HCT116 (cell line): Measurements from ENCODE around the gene COL16A1. TPM values are rescaled to one million over a fixed set of nuclear protein-coding genes. Genes with fewer than 3 reads are reported as not detected.

Experiments
- ATAC-seq: fragments of 200-7000 bp; cut with Tn5 transposase; 2 replicates; pipeline ENCODE4 v1.9.1; 2020; ENCODE audit warnings: mild to moderate bottlenecking, moderate library complexity
- BruUV-seq: library from RNA; stranded (reverse); fragments of 400-500 nt; replicated peaks from 2 replicates; lab custom pipeline; 2021; lab: Mats Ljungman, UMichigan
- CTCF ChIA-PET: fragments of 300-600 bp; sonication (Branson Sonifier 250); formaldehyde crosslinking; loops from one replicate; lab custom pipeline; 2021; ENCODE audit warnings: antibody characterized with exemption; lab: Charles Lee
- POLR2A ChIA-PET: fragments of 300-600, 350-600 bp; sonication (Branson Sonifier 250); formaldehyde crosslinking; loops from one replicate; lab custom pipeline; 2021; ENCODE audit warnings: antibody characterized with exemption; lab: Charles Lee
- RAD21 ChIA-PET, 2 experiments: fragments of 300-600 bp; sonication (Branson Sonifier 250); formaldehyde crosslinking; loops; one replicate each; lab custom pipeline; 2023; ENCODE audit warnings: low total read pairs in 2 of 2; ENCODE audit not compliant: uncharacterized antibody in 2 of 2, unreplicated experiment in 2 of 2, low non-redundant PET in 1 of 2; lab: Charles Lee
- DNase-seq: peaks from one replicate; pipeline ENCODE4 v3.0.0-alpha.2; 2010; ENCODE audit warnings: low read depth, low spot score
- H2AFZ ChIP-seq: fragments of 200-600 bp; shearing (Covaris generic), sonication (generic); 2 replicates; pipeline ENCODE4 v1.6.1; 2017; ENCODE audit warnings: low read depth, mixed run types, mixed read lengths, antibody characterized with exemption, low read length; ENCODE audit not compliant: poor library complexity, severe bottlenecking
- H3K27ac ChIP-seq: 2 replicates; pipeline ENCODE4 v1.5.1; 2012; ENCODE audit warnings: low read depth, low read length
- H3K27me3 ChIP-seq: fragments of 200-600 bp; sonication (generic); 2 replicates; pipeline ENCODE4 v1.6.1; 2016; ENCODE audit warnings: mixed run types, low read length, mixed read lengths; ENCODE audit not compliant: insufficient read depth
- H3K36me3 ChIP-seq, 2 experiments: fragments of 200-500 bp in 1 of 2; fragments of 200-600 bp in 1 of 2; sonication (Bioruptor generic) in 1 of 2; sonication (generic) in 1 of 2; 2 replicates each; pipeline versions ENCODE4 v1.5.1 to v1.6.1; 2014 to 2016; ENCODE audit warnings: low read length in 2 of 2, inconsistent platforms in 1 of 2, mixed read lengths in 1 of 2, mixed run types in 1 of 2; ENCODE audit not compliant: insufficient read depth in 2 of 2, control insufficient read depth in 1 of 2
- H3K4me1 ChIP-seq, 2 experiments: fragments of 200-600 bp in 1 of 2; sonication (generic) in 1 of 2; 2 replicates each; pipeline versions ENCODE4 v1.5.1 to v1.6.1; 2012 to 2017; ENCODE audit warnings: low read length in 2 of 2, inconsistent platforms in 1 of 2, mild to moderate bottlenecking in 1 of 2, mixed read lengths in 1 of 2, mixed run types in 1 of 2, moderate library complexity in 1 of 2; ENCODE audit not compliant: insufficient read depth in 2 of 2, control insufficient read depth in 1 of 2
- H3K4me2 ChIP-seq: fragments of 200-600 bp; sonication (generic); 2 replicates; pipeline ENCODE4 v1.6.1; 2017; ENCODE audit warnings: mixed run types, low read length, mixed read lengths
- H3K4me3 ChIP-seq, 2 experiments: fragments of 200-600 bp in 1 of 2; sonication (generic) in 1 of 2; replicated peaks in 1 of 2; 2 replicates each; pipeline ENCODE4 v1.5.1; 2011 to 2016; ENCODE audit warnings: low read length in 2 of 2, control low read depth in 1 of 2, low read depth in 1 of 2, mild to moderate bottlenecking in 1 of 2, mixed read lengths in 1 of 2, mixed run types in 1 of 2
- H3K79me2 ChIP-seq: fragments of 200-600 bp; sonication (generic); 2 replicates; pipeline ENCODE4 v1.6.1; 2017; ENCODE audit warnings: mild to moderate bottlenecking, mixed run types, low read length, moderate library complexity, mixed read lengths; ENCODE audit not compliant: insufficient read depth
- H3K9ac ChIP-seq: fragments of 200-600 bp; sonication (generic); 2 replicates; pipeline ENCODE4 v1.6.1; 2016; ENCODE audit warnings: low read length, mixed read lengths
- H3K9me2 ChIP-seq: fragments of 200-600 bp; sonication (generic), shearing (Covaris generic); 2 replicates; pipeline ENCODE4 v1.6.1; 2017; ENCODE audit warnings: mixed run types, mild to moderate bottlenecking, moderate library complexity; ENCODE audit not compliant: insufficient read depth
- H3K9me3 ChIP-seq, 2 experiments: fragments of 200-500 bp in 1 of 2; fragments of 200-600 bp in 1 of 2; sonication (Bioruptor generic) in 1 of 2; sonication (generic) in 1 of 2; 2 replicates each; pipeline ENCODE4 v1.6.1; 2014 to 2017; ENCODE audit warnings: low read length in 2 of 2, mixed read lengths in 2 of 2, inconsistent platforms in 1 of 2, low read depth in 1 of 2, mild to moderate bottlenecking in 1 of 2, mixed run types in 1 of 2, moderate library complexity in 1 of 2; ENCODE audit not compliant: control insufficient read depth in 1 of 2, insufficient read depth in 1 of 2
- H4K20me1 ChIP-seq: fragments of 200-600 bp; sonication (generic), shearing (Covaris generic); 2 replicates; pipeline ENCODE4 v1.6.1; 2017; ENCODE audit warnings: mixed run types, mild to moderate bottlenecking, moderate library complexity; ENCODE audit not compliant: insufficient read depth
- CBX3 ChIP-seq: IDR thresholded peaks from 2 replicates; pipeline ENCODE4 v1.6.1; 2012; ENCODE audit warnings: low read depth
- CEBPB ChIP-seq: IDR thresholded peaks from 2 replicates; pipeline ENCODE4 v1.6.1; 2012; ENCODE audit warnings: low read depth
- EGR1 ChIP-seq: IDR thresholded peaks from 2 replicates; pipeline ENCODE4 v1.6.1; 2012; ENCODE audit warnings: low read depth
- ELF1 ChIP-seq: IDR thresholded peaks from 2 replicates; pipeline ENCODE4 v1.6.1; 2012; ENCODE audit warnings: low read depth, borderline replicate concordance
- EZH2 ChIP-seq: fragments of 200-600 bp; sonication (generic); IDR thresholded peaks from 2 replicates; pipeline ENCODE4 v1.6.1; 2017; ENCODE audit warnings: antibody characterized with exemption, mixed run types
- FOSL1 ChIP-seq: IDR thresholded peaks from 2 replicates; pipeline ENCODE4 v1.6.1; 2012; ENCODE audit warnings: low read depth
- POLR2A ChIP-seq: IDR thresholded peaks from 2 replicates; pipeline ENCODE4 v1.7.0; 2011; ENCODE audit warnings: borderline replicate concordance; ENCODE audit not compliant: insufficient read depth, insufficient read length; ENCODE audit errors: extremely low read depth
- RAD21 ChIP-seq: IDR thresholded peaks from 2 replicates; pipeline ENCODE4 v1.6.1; 2012; ENCODE audit warnings: low read depth, mild to moderate bottlenecking
- SIN3A ChIP-seq: IDR thresholded peaks from 2 replicates; pipeline ENCODE4 v1.6.1; 2012; ENCODE audit warnings: low read depth
- SP1 ChIP-seq: IDR thresholded peaks from 2 replicates; pipeline ENCODE4 v1.6.1; 2012; ENCODE audit warnings: low read depth
- SRF ChIP-seq: IDR thresholded peaks from 2 replicates; pipeline ENCODE4 v1.6.1; 2012; ENCODE audit warnings: low read depth
- TCF7L2 ChIP-seq: IDR thresholded peaks from 2 replicates; pipeline ENCODE4 v1.7.0; 2011; ENCODE audit warnings: borderline replicate concordance, inconsistent platforms; ENCODE audit not compliant: insufficient read depth, insufficient read length; ENCODE audit errors: extremely low read depth
- YY1 ChIP-seq: IDR thresholded peaks from 2 replicates; pipeline ENCODE4 v1.6.1; 2011; ENCODE audit warnings: low read length, low read depth, moderate library complexity, mild to moderate bottlenecking; ENCODE audit not compliant: insufficient replicate concordance; ENCODE audit errors: extremely low read depth
- ZNF274 ChIP-seq: fragments of 200-500 bp; sonication (Bioruptor generic); IDR thresholded peaks from 2 replicates; pipeline ENCODE4 v1.6.1; 2014; ENCODE audit warnings: mild to moderate bottlenecking, low read depth, low read length, inconsistent platforms
- intact Hi-C: fragments of 100-400 bp; cut with micrococcal nuclease; formaldehyde crosslinking; loops from 2 replicates; pipeline ENCODE4 v1.10.0; 2022
- total RNA-seq: library from RNA; stranded (reverse); gene quantifications from one replicate; pipeline ENCODE4 v1.2.1, GENCODE V29; 2021; ENCODE audit not compliant: unreplicated experiment
- TF ChIP-seq, protein P1 (sequence below): IDR thresholded peaks from 2 replicates; pipeline ENCODE4 v1.6.1; 2011; ENCODE audit warnings: mild to moderate bottlenecking, low read length, moderate library complexity; ENCODE audit not compliant: insufficient replicate concordance; ENCODE audit errors: extremely low read depth
- TF ChIP-seq, protein P2 (sequence below), 3 experiments: fragments of 200-600 bp in 1 of 3; sonication (generic) in 1 of 3; IDR thresholded peaks in 2 of 3; conservative IDR thresholded peaks in 1 of 3; 2 replicates each; pipeline ENCODE4 v1.5.1; 2012 to 2017; ENCODE audit warnings: low read depth in 2 of 3, low read length in 2 of 3, antibody characterized with exemption in 1 of 3, borderline replicate concordance in 1 of 3, control low read depth in 1 of 3, mild to moderate bottlenecking in 1 of 3, mixed read lengths in 1 of 3, mixed run types in 1 of 3, moderate library complexity in 1 of 3; ENCODE audit not compliant: insufficient read depth in 1 of 3
- TF ChIP-seq, protein P3 (sequence below): IDR thresholded peaks from 2 replicates; pipeline ENCODE4 v1.6.1; 2012

The COL16A1 gene
- total RNA-seq, 1 experiment from 2014 or later: 2.2 TPM

DNA sequence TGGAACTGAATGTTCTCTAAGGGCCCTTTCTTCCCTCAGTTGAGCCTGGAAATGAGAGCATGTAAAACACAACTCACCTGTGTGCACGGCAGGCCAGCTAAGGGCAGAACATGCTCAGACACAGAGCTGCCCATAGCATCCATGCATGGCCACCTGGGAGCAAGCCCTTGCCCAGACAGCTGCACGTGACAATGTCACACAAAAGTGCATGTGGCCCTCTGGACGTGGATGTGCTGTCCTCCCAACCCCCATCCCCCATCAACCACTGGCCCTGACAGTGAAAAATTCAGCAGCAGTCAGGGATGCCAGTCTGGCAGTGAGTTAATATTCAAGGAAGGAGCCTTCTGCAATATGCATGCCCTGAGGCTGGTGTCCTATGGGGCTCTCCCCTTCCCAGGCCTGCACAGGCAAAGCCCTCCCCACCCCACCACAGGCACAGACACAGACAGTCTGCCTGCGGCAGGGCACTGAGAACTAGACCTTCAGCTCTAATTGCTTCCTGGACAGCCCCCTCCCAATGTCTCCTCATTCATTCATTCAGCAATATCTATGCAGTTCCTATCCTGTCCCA is 14.6 kb upstream of the COL16A1 start:
- intact Hi-C loops: no loop called here
- Histone ChIP-seq H2AFZ (no peak overlapping the region), H3K36me3 (no peaks in the 10 kb centered on the region), H3K4me1 (peaks cover 7 to 33% of the 10 kb centered on the region in 2 experiments), H3K79me2 (no peaks in the 10 kb centered on the region), H3K27me3 (peaks cover 11% of the 10 kb centered on the region; the same call in 1 of the 2 replicates), H4K20me1 (no peaks in the 10 kb centered on the region), H3K9me3 (no peaks in the 10 kb centered on the region), H3K4me3 (no peak overlapping the region), H3K9me2 (no peaks in the 10 kb centered on the region), H3K4me2 (no peak overlapping the region)
- ChIA-PET POLR2A (no interaction called here), CTCF (no interaction called here)
- no TSS peak for BruUV-seq
- DNase-seq (no peak), ATAC-seq (no peak)
- TF ChIP-seq EZH2: no peak
- TF ChIP-seq CEBPB: no peak
- TF ChIP-seq EGR1: no peak
- no peak for TF ChIP-seq CBX3
- TF ChIP-seq SRF: no peak
- TF ChIP-seq POLR2A: no peak
- no peak for TF ChIP-seq FOSL1
- TF ChIP-seq, all 23 proteins: peak for 0
- Histone ChIP-seq H3K9ac (no peak overlapping the region), H3K27ac (no peak overlapping the region)
- RAD21 ChIA-PET: no interaction called here

DNA sequence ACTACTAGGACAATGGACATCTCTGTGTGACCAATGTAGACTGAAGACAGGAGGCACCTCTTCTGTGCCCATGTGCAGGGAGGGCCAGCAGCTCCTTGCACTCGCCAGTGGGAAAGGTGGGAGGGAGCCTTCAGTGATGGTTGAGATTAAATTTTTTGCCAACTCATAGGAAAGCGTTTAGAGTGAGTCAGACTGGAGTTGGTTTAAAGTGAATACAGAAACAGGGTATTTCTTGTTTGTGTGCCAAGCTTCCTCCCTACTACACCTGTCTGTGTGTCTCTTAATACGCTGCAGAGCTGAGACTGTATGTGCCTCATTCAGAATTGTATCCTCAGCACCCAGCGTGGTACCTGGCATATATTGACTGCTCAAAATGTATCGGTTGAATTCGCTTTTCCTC is 13.5 kb upstream of the COL16A1 start:
- H3K9ac ChIP-seq: no peak overlapping the region
- no peak overlapping the region for H3K4me3 ChIP-seq
- H3K79me2 ChIP-seq: no peaks in the 10 kb centered on the region
- intact Hi-C loops: no loop called here
- peaks cover 11% of the 10 kb centered on the region; the same call in 1 of the 2 replicates for H3K27me3 ChIP-seq
- no peaks in the 10 kb centered on the region for H3K9me2 ChIP-seq
- no peak overlapping the region for H3K4me2 ChIP-seq
- H3K27ac ChIP-seq: no peak overlapping the region
- RAD21 ChIA-PET: interaction anchor here (0.6 to 1.3 kb wide), 2 partner anchors 72 kb away, joined by 3 to 4 read pairs; no protein-coding TSS in a partner anchor
- H2AFZ ChIP-seq: no peak overlapping the region
- BruUV-seq: no TSS peak
- no peaks in the 10 kb centered on the region for H4K20me1 ChIP-seq
- no peak for DNase-seq
- CTCF ChIA-PET: interaction anchor here (1.4 to 3.8 kb wide), 4 partner anchors 29 to 247 kb away, joined by 4 to 18 read pairs (median 11); no protein-coding TSS in a partner anchor
- H3K9me3 ChIP-seq: no peaks in the 10 kb centered on the region
- POLR2A ChIA-PET: no interaction called here
- no peak for ATAC-seq
- peaks cover 18 to 44% of the 10 kb centered on the region in 2 experiments for H3K4me1 ChIP-seq
- H3K36me3 ChIP-seq: no peaks in the 10 kb centered on the region
- TF ChIP-seq YY1: no peak
- TF ChIP-seq, protein P1, sequence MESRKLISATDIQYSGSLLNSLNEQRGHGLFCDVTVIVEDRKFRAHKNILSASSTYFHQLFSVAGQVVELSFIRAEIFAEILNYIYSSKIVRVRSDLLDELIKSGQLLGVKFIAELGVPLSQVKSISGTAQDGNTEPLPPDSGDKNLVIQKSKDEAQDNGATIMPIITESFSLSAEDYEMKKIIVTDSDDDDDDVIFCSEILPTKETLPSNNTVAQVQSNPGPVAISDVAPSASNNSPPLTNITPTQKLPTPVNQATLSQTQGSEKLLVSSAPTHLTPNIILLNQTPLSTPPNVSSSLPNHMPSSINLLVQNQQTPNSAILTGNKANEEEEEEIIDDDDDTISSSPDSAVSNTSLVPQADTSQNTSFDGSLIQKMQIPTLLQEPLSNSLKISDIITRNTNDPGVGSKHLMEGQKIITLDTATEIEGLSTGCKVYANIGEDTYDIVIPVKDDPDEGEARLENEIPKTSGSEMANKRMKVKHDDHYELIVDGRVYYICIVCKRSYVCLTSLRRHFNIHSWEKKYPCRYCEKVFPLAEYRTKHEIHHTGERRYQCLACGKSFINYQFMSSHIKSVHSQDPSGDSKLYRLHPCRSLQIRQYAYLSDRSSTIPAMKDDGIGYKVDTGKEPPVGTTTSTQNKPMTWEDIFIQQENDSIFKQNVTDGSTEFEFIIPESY: no peak
- TF ChIP-seq ZNF274: no peak
- no peak for TF ChIP-seq ELF1
- no peak for TF ChIP-seq TCF7L2
- no peak for TF ChIP-seq SRF
- no peak for TF ChIP-seq SP1
- no peak for TF ChIP-seq FOSL1
- TF ChIP-seq EZH2: no peak
- TF ChIP-seq, protein P2, sequence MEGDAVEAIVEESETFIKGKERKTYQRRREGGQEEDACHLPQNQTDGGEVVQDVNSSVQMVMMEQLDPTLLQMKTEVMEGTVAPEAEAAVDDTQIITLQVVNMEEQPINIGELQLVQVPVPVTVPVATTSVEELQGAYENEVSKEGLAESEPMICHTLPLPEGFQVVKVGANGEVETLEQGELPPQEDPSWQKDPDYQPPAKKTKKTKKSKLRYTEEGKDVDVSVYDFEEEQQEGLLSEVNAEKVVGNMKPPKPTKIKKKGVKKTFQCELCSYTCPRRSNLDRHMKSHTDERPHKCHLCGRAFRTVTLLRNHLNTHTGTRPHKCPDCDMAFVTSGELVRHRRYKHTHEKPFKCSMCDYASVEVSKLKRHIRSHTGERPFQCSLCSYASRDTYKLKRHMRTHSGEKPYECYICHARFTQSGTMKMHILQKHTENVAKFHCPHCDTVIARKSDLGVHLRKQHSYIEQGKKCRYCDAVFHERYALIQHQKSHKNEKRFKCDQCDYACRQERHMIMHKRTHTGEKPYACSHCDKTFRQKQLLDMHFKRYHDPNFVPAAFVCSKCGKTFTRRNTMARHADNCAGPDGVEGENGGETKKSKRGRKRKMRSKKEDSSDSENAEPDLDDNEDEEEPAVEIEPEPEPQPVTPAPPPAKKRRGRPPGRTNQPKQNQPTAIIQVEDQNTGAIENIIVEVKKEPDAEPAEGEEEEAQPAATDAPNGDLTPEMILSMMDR (IDR thresholded peaks at IDR 0.05 in 2 of 3, conservative IDR thresholded peaks at IDR 0.05 in 1 of 3; ENCODE audit: borderline replicate concordance in 1 of 3, insufficient read depth in 1 of 3, low read depth in 2 of 3, low read length in 2 of 3): no peak
- no peak for TF ChIP-seq CEBPB
- no peak for TF ChIP-seq RAD21
- no peak for TF ChIP-seq SIN3A
- TF ChIP-seq, protein P3, sequence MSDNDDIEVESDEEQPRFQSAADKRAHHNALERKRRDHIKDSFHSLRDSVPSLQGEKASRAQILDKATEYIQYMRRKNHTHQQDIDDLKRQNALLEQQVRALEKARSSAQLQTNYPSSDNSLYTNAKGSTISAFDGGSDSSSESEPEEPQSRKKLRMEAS: no peak
